Right atrium auricular region (tissue), 2 donors: ENCODE measurements around the gene AFF1. TPM values are rescaled to one million over a fixed set of nuclear protein-coding genes. Genes with fewer than 3 reads are reported as not detected.

ENCODE experiments used
- DNase-seq: peaks from one replicate; pipeline ENCODE4 v3.0.0-alpha.2; 2019; ENCODE audit warnings: low spot score
- H3K27ac ChIP-seq, 2 donors: fragments of 200-600 bp; sonication (generic); 1 replicate in 1 of 2; 2 replicates in 1 of 2; pipeline ENCODE4 v1.5.1; 2016 to 2019
- H3K27me3 ChIP-seq, 2 donors: fragments of 200-600 bp; sonication (generic); one replicate each; pipeline versions ENCODE4 v1.5.1 to v1.6.0; 2017 to 2019
- H3K36me3 ChIP-seq: fragments of 200-600 bp; sonication (generic); one replicate; pipeline ENCODE4 v1.5.1; 2016
- H3K4me1 ChIP-seq, 2 donors: fragments of 200-600 bp; sonication (generic); one replicate each; pipeline versions ENCODE4 v1.5.1 to v1.6.0; 2017 to 2019
- H3K4me3 ChIP-seq, 2 donors: fragments of 200-600 bp; sonication (generic); 1 replicate in 1 of 2; 2 replicates in 1 of 2; pipeline ENCODE4 v1.5.1; 2017 to 2019; ENCODE audit warnings: mild to moderate bottlenecking in 1 of 2, moderate library complexity in 1 of 2
- H3K9me3 ChIP-seq, 2 donors: fragments of 200-600 bp; sonication (generic); one replicate each; pipeline ENCODE4 v1.5.1; 2019
- total RNA-seq, 2 donors: library from RNA; depleted of rRNA; stranded (reverse); fragments of >200 nt; gene quantifications; one replicate each; pipeline ENCODE4 v1.1.0, GENCODE V29; 2016
- TF ChIP-seq, protein P1 (sequence below), 2 donors: fragments of 200-600 bp; sonication (generic); IDR thresholded peaks; one replicate each; pipeline ENCODE4 v1.5.1; 2019; ENCODE audit warnings: antibody characterized with exemption in 2 of 2

AFF1 gene
- total RNA-seq, 2 donors from 2014 or later: 59.2 to 73.5 TPM

DNA sequence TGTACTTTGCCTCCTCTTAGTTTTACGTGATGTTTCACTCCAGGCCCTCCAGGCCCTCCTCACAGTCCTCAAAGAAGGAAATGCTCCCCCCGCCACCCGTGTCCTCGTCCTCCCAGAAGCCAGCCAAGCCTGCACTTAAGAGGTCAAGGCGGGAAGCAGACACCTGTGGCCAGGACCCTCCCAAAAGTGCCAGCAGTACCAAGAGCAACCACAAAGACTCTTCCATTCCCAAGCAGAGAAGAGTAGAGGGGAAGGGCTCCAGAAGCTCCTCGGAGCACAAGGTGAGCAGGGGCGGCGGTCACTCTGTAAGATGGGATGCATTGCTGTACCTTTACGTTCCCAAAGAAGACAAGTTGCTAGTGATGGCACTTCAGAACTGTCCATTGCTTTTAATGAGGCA, 191.2 kb downstream of the AFF1 start:
- H3K4me1 ChIP-seq: peaks cover 0 to 28% of the 10 kb centered on the region in 2 donors
- H3K4me3 ChIP-seq: no peak overlapping the region
- H3K36me3 ChIP-seq: peaks cover 52% of the 10 kb centered on the region
- TF ChIP-seq, protein P1, sequence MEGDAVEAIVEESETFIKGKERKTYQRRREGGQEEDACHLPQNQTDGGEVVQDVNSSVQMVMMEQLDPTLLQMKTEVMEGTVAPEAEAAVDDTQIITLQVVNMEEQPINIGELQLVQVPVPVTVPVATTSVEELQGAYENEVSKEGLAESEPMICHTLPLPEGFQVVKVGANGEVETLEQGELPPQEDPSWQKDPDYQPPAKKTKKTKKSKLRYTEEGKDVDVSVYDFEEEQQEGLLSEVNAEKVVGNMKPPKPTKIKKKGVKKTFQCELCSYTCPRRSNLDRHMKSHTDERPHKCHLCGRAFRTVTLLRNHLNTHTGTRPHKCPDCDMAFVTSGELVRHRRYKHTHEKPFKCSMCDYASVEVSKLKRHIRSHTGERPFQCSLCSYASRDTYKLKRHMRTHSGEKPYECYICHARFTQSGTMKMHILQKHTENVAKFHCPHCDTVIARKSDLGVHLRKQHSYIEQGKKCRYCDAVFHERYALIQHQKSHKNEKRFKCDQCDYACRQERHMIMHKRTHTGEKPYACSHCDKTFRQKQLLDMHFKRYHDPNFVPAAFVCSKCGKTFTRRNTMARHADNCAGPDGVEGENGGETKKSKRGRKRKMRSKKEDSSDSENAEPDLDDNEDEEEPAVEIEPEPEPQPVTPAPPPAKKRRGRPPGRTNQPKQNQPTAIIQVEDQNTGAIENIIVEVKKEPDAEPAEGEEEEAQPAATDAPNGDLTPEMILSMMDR (IDR thresholded peaks at IDR 0.05): no peak
- no peaks in the 10 kb centered on the region for H3K9me3 ChIP-seq
- DNase-seq: no peak
- no peaks in the 10 kb centered on the region for H3K27me3 ChIP-seq
- H3K27ac ChIP-seq: no peak overlapping the region

DNA sequence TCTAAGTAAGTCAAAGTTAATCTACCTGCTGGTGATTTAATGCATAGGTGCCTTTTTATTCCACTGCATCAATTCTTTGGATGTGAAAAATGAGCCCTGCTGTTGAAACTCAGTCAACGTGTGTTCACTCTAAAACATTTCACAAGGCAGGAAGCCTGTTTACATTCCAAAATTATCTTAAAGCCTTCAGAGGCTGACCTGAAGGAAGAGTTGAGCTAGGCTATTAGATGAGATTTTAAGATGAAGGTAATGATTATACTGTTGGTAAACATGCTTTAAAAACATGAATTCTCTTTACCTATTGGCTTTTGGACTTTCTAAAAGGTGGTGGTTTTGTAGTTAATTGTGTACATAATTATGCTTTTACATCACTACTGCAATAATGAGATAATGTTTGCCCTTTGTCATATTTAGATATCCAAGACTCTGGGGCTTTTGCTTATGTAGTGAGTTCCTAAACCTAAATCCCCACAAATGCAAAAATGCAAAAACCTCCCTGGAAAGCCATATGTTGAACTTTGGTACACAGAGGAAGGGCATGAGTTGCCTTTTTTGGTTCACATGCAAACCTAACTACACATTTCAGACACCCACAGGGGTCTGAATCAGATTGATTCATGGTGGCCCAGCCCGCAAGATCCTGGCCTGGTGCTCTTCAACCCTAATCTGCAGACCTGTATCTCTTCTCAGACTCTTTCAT, 193.3 kb downstream of the AFF1 start:
- H3K36me3 ChIP-seq: peaks cover 72% of the 10 kb centered on the region
- TF ChIP-seq, protein P1 (IDR thresholded peaks at IDR 0.05): no peak
- no peak for DNase-seq
- H3K4me3 ChIP-seq: no peak overlapping the region
- no peak overlapping the region for H3K27ac ChIP-seq
- H3K9me3 ChIP-seq: no peaks in the 10 kb centered on the region
- H3K27me3 ChIP-seq: no peaks in the 10 kb centered on the region
- H3K4me1 ChIP-seq: peaks cover 0 to 8% of the 10 kb centered on the region in 2 donors

DNA sequence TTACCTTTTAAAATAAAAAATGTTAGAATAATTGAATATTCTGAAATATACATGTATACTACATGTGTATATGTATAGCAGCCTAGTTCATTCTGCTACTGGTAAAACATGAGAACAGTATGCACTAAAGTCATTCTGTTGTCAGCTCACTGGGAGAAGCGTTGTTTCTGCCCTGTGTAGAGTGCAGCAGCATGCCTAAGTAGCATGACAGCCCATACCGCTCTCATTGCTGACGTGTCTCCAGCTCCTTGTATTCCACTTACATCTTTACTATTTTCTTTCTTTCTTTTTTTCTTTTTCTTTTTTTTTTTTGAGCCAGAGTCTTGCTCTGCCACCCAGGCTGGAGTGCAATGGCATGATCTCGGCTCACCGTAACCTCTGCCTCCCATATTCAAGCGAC, 194.9 kb downstream of the AFF1 start:
- TF ChIP-seq, protein P1 (IDR thresholded peaks at IDR 0.05): no peak
- Histone ChIP-seq H3K27ac (no peak overlapping the region), H3K36me3 (peaks cover 86% of the 10 kb centered on the region), H3K9me3 (no peaks in the 10 kb centered on the region), H3K27me3 (no peaks in the 10 kb centered on the region), H3K4me1 (peaks cover 0 to 15% of the 10 kb centered on the region in 2 donors), H3K4me3 (no peak overlapping the region)
- no peak for DNase-seq

DNA sequence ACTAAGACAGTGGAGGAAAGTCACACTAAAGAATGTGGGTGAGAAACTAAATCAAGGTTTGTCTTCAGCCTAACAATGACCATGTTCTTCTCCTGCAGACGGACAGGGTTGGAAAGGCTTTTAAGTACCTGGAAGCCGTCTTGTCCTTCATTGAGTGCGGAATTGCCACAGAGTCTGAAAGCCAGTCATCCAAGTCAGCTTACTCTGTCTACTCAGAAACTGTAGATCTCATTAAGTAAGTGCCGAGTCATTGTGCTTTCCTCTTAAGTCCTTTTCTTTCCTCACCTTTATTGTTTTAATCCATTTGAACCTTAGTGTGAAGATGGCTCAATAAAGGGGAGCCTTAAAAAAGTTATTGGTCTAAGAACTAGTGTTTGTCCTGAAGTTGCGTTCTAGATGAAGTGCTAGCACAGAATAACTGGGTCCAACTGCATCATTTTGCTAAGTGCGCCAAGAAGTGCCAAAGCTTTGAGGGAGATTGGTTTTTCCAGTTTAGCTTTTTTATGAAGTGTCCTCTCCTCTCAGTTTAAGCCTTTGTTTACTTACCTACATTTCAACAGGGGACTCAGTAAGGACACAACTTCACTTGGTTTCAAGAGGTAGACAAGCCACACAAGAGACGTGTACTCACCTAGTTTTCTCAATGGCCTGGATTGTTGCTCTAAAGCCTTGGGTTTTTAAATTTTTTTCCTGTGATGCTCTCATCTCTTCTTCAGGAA, 196.3 kb downstream of the AFF1 start:
- H3K36me3 ChIP-seq: peaks cover 85% of the 10 kb centered on the region
- no peak for DNase-seq
- no peak overlapping the region for H3K27ac ChIP-seq

DNA sequence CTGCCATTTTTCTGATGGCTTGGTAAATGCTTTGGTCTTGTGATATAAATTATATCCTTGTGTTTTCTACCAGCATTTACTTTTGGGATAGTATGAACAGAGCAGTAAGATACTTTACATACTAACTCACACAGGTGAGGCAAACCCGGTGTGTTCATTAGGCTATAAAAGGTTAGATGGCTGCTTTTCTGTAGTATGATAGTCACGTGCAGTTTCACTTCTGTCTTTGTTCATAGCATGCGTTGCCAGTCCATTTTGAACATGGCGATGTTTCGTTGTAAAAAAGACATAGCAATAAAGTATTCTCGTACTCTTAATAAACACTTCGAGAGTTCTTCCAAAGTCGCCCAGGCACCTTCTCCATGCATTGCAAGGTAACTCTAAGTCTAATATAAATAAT, 197.2 kb downstream of the AFF1 start:
- H3K4me1 ChIP-seq: peaks cover 0 to 15% of the 10 kb centered on the region in 2 donors
- no peak for DNase-seq
- H3K4me3 ChIP-seq: no peak overlapping the region
- no peaks in the 10 kb centered on the region for H3K27me3 ChIP-seq
- TF ChIP-seq, protein P1 (IDR thresholded peaks at IDR 0.05): no peak
- H3K27ac ChIP-seq: no peak overlapping the region
- H3K9me3 ChIP-seq: no peaks in the 10 kb centered on the region
- H3K36me3 ChIP-seq: peaks cover 85% of the 10 kb centered on the region

More for the DNA sequence above, 196.3 kb downstream of the AFF1 start:
- Histone ChIP-seq H3K4me1 (peaks cover 0 to 15% of the 10 kb centered on the region in 2 donors), H3K4me3 (no peak overlapping the region), H3K27me3 (no peaks in the 10 kb centered on the region), H3K9me3 (no peaks in the 10 kb centered on the region)
- TF ChIP-seq, protein P1 (IDR thresholded peaks at IDR 0.05): no peak
